ENCODE measurements around the gene TPPP2.

- no peak for TF ChIP-seq STAT5A (IDR thresholded peaks at IDR 0.05; ENCODE audit: borderline replicate concordance, low read length)
- TF ChIP-seq ZNF124 (CRISPR knock-in tag; IDR thresholded peaks at IDR 0.05), result no peak
- no peak for TF ChIP-seq CTCF (IDR thresholded peaks at IDR 0.05 in 2 of 3, conservative IDR thresholded peaks at IDR 0.05 in 1 of 3; ENCODE audit: insufficient read depth in 2 of 3, low read depth in 1 of 3, low read length in 3 of 3)
- TF ChIP-seq SIRT6 (IDR thresholded peaks at IDR 0.05; ENCODE audit: low read depth, low read length), result no peak
- no peak for TF ChIP-seq YY1 (IDR thresholded peaks at IDR 0.05; ENCODE audit: borderline replicate concordance in 1 of 3, control insufficient read depth in 1 of 3, extremely low read depth in 1 of 3, insufficient read depth in 3 of 3, insufficient read length in 1 of 3, insufficient replicate concordance in 2 of 3, low read depth in 1 of 3, low read length in 2 of 3)
- TF ChIP-seq EP300 (IDR thresholded peaks at IDR 0.05; ENCODE audit: low read length), result no peak
- no peak for TF ChIP-seq ATF2 (CRISPR knock-in tag; IDR thresholded peaks at IDR 0.05)
- no peak for TF ChIP-seq FOS (IDR thresholded peaks at IDR 0.05; ENCODE audit: extremely low read depth, insufficient read length)
- no peak for TF ChIP-seq FOXK1 (CRISPR knock-in tag; IDR thresholded peaks at IDR 0.05; ENCODE audit: borderline replicate concordance)
- TF ChIP-seq ZBTB49 (CRISPR knock-in tag; IDR thresholded peaks at IDR 0.05; ENCODE audit: borderline replicate concordance), result no peak
- no peak for TF ChIP-seq TCF7L2 (IDR thresholded peaks at IDR 0.05; ENCODE audit: low read depth, low read length)
- no peak for TF ChIP-seq ZNF407 (IDR thresholded peaks at IDR 0.05; ENCODE audit: low read depth)
- no peak for TF ChIP-seq KAT7 (CRISPR knock-in tag; IDR thresholded peaks at IDR 0.05; ENCODE audit: borderline replicate concordance)
- no peak for TF ChIP-seq FOXM1 (IDR thresholded peaks at IDR 0.05; ENCODE audit: low read depth)
- TF ChIP-seq FOXM1 (CRISPR knock-in tag; IDR thresholded peaks at IDR 0.05; ENCODE audit: low read depth), result no peak
These were observed 12.9 kb downstream of the TPPP2 start for GRCh38 chr14:21042918-21043317.

All from K562 (cell line).